Mammary epithelial cell (primary cell): Measurements from ENCODE around the gene CMYA5.

Experiments used
- CTCF ChIP-seq, 2 donors: IDR thresholded peaks in 1 of 2; conservative IDR thresholded peaks in 1 of 2; 2 replicates each; pipeline ENCODE4 v1.5.1; 2011 to 2012; ENCODE audit warnings: inconsistent platforms in 2 of 2, low read length in 2 of 2, mild to moderate bottlenecking in 2 of 2, control low read depth in 1 of 2, low read depth in 1 of 2; ENCODE audit not compliant: insufficient read depth in 1 of 2; ENCODE audit errors: extremely low read depth in 1 of 2
- EZH2 ChIP-seq: IDR thresholded peaks from 2 replicates; pipeline ENCODE4 v1.6.1; 2012; ENCODE audit warnings: low read length, inconsistent platforms, borderline replicate concordance

- TF ChIP-seq CTCF (conservative IDR thresholded peaks at IDR 0.05 in 1 of 2, IDR thresholded peaks at IDR 0.05 in 1 of 2; ENCODE audit: extremely low read depth in 1 of 2, insufficient read depth in 1 of 2, low read depth in 1 of 2, low read length in 2 of 2) (no peak), EZH2 (no peak)
Observed at GRCh38 chr5:79834098-79834753, 144.6 kb downstream of the CMYA5 start.
